Neural progenitor cell (in vitro differentiated cells): ENCODE results near the gene TBATA. TPM values are rescaled to one million over a fixed set of nuclear protein-coding genes. Genes with fewer than 3 reads are reported as not detected.

Experiments
- DNase-seq: peaks from one replicate; pipeline ENCODE4 v3.0.0-alpha.2; 2016; ENCODE audit warnings: low spot score
- H2AFZ ChIP-seq: fragments of 200-600 bp; sonication (generic); replicated peaks from 2 replicates; pipeline ENCODE4 v1.6.1; 2016; ENCODE audit warnings: antibody characterized with exemption
- H3F3A ChIP-seq: fragments of 200-600 bp; sonication (generic); 2 replicates; pipeline ENCODE4 v1.6.1; 2016; ENCODE audit warnings: antibody characterized with exemption, low read depth
- H3K27ac ChIP-seq: fragments of 200-600 bp; sonication (generic); 2 replicates; pipeline ENCODE4 v1.5.1; 2016; ENCODE audit warnings: mild to moderate bottlenecking
- H3K27me3 ChIP-seq: fragments of 200-600 bp; sonication (generic); 2 replicates; pipeline ENCODE4 v1.6.1; 2016; ENCODE audit warnings: mild to moderate bottlenecking, moderate library complexity
- H3K36me3 ChIP-seq: fragments of 200-600 bp; sonication (generic); 2 replicates; pipeline ENCODE4 v1.5.1; 2016
- H3K4me1 ChIP-seq: fragments of 200-600 bp; sonication (generic); 2 replicates; pipeline ENCODE4 v1.6.1; 2016; ENCODE audit warnings: mixed run types
- H3K4me2 ChIP-seq: fragments of 200-600 bp; sonication (generic); 2 replicates; pipeline ENCODE4 v1.6.1; 2016
- H3K4me3 ChIP-seq: fragments of 200-600 bp; sonication (generic); 2 replicates; pipeline ENCODE4 v1.5.1; 2016
- H3K79me2 ChIP-seq: fragments of 200-600 bp; sonication (generic); 2 replicates; pipeline ENCODE4 v1.6.1; 2016; ENCODE audit warnings: low read depth
- H3K9ac ChIP-seq: fragments of 200-600 bp; sonication (generic); 2 replicates; pipeline ENCODE4 v1.6.1; 2016
- H3K9me3 ChIP-seq: fragments of 200-600 bp; sonication (generic); 2 replicates; pipeline ENCODE4 v1.5.1; 2016; ENCODE audit warnings: low read depth
- H4K20me1 ChIP-seq: fragments of 200-600 bp; sonication (generic); 2 replicates; pipeline ENCODE4 v1.6.1; 2016; ENCODE audit warnings: low read depth
- H3K27ac Mint-ChIP-seq: 3 replicates; pipeline ENCODE4 v1.8.0; 2021; ENCODE audit warnings: mixed read lengths
- H3K27me3 Mint-ChIP-seq: 2 replicates; pipeline ENCODE4 v1.8.0; 2022; ENCODE audit warnings: low read depth, mild to moderate bottlenecking, inconsistent platforms, moderate library complexity, mixed read lengths; ENCODE audit not compliant: insufficient read depth
- H3K36me3 Mint-ChIP-seq: 3 replicates; pipeline ENCODE4 v1.8.0; 2021; ENCODE audit warnings: mixed read lengths
- H3K4me1 Mint-ChIP-seq: 3 replicates; pipeline ENCODE4 v1.8.0; 2021; ENCODE audit warnings: mixed read lengths
- H3K4me3 Mint-ChIP-seq: 3 replicates; pipeline ENCODE4 v1.8.0; 2021; ENCODE audit warnings: mild to moderate bottlenecking, moderate library complexity, mixed read lengths
- H3K9me3 Mint-ChIP-seq: 3 replicates; pipeline ENCODE4 v1.8.0; 2020; ENCODE audit warnings: mixed read lengths
- EZH2 ChIP-seq: fragments of 200-600 bp; sonication (generic); IDR thresholded peaks from 2 replicates; pipeline ENCODE4 v1.6.1; 2017; ENCODE audit warnings: antibody characterized with exemption, mild to moderate bottlenecking, moderate library complexity
- EZH2phosphoT487 ChIP-seq: fragments of 200-600 bp; sonication (generic); IDR thresholded peaks from 2 replicates; pipeline ENCODE4 v1.6.1; 2017; ENCODE audit warnings: antibody characterized with exemption
- total RNA-seq: library from RNA; depleted of rRNA; stranded (reverse); fragments of >200 nt; gene quantifications from 2 replicates; pipeline ENCODE4 v1.2.3, GENCODE V29; 2015; ENCODE audit warnings: low replicate concordance
- TF ChIP-seq, protein P1 (sequence below): fragments of 200-600 bp; sonication (generic); IDR thresholded peaks from 2 replicates; pipeline ENCODE4 v1.5.1; 2017; ENCODE audit warnings: antibody characterized with exemption, mild to moderate bottlenecking

Gene TBATA
- total RNA-seq, 1 donor from 2014 or later, result not detected

DNA sequence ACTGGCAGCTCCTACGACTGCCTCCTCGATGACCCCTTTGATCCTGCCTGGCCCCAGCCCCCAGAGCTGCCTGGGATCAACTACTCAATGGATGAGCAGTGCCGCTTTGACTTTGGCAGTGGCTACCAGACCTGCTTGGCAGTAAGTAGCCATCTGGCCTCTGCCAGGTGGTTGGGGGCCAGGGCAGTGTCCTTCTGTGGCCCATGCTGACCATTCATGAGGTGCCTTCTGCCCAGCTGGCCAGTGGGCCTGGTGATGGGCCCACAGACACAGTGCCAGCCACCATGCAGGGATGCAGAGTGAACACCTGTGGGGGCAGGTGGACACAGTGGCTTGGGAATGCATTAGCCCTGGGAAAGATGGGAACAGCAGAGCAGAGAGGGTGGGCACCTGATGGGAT lies 50.0 kb downstream of the TBATA start:
- H3K9me3 Mint-ChIP-seq, result no peaks in the 10 kb centered on the region
- Histone ChIP-seq H3K79me2 (no peaks in the 10 kb centered on the region), H3K4me3 (no peak overlapping the region), H3K36me3 (no peaks in the 10 kb centered on the region), H3K9ac (no peak overlapping the region), H3K9me3 (no peaks in the 10 kb centered on the region), H3K27ac (no peak overlapping the region), H2AFZ (no peak overlapping the region), H3K4me2 (no peak overlapping the region), H3F3A (no peaks in the 10 kb centered on the region), H3K27me3 (no peaks in the 10 kb centered on the region), H4K20me1 (no peaks in the 10 kb centered on the region), H3K4me1 (peaks cover 5% of the 10 kb centered on the region)
- no peak for DNase-seq
- no peaks in the 10 kb centered on the region for H3K36me3 Mint-ChIP-seq
- H3K4me3 Mint-ChIP-seq, result no peak overlapping the region
- peak overlapping the region; percentile 66 for H3K27ac Mint-ChIP-seq
- TF ChIP-seq EZH2, result no peak
- TF ChIP-seq, protein P1, sequence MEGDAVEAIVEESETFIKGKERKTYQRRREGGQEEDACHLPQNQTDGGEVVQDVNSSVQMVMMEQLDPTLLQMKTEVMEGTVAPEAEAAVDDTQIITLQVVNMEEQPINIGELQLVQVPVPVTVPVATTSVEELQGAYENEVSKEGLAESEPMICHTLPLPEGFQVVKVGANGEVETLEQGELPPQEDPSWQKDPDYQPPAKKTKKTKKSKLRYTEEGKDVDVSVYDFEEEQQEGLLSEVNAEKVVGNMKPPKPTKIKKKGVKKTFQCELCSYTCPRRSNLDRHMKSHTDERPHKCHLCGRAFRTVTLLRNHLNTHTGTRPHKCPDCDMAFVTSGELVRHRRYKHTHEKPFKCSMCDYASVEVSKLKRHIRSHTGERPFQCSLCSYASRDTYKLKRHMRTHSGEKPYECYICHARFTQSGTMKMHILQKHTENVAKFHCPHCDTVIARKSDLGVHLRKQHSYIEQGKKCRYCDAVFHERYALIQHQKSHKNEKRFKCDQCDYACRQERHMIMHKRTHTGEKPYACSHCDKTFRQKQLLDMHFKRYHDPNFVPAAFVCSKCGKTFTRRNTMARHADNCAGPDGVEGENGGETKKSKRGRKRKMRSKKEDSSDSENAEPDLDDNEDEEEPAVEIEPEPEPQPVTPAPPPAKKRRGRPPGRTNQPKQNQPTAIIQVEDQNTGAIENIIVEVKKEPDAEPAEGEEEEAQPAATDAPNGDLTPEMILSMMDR, result no peak
- TF ChIP-seq EZH2phosphoT487, result no peak
- peaks cover 4% of the 10 kb centered on the region for H3K27me3 Mint-ChIP-seq
- H3K4me1 Mint-ChIP-seq, result peaks cover 17% of the 10 kb centered on the region

DNA sequence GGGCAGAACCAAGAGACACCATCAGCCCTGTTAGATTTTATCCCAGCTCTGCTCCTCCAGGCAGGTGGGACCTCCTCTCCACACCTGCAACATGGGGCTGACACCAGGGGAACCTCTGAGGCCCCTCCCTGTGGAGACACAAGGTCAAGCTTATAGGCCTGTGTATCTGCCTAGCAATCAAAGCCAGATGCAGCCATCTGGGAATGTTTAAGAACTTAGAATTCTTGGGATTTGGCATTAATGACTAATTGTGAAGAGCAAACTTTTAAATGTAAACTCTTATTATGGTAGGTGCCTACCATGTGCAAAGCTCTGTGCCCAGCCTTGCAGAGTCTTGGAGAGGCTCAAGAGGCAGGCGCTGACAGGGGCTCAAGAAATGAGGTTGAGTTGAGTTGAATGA lies 52.1 kb downstream of the TBATA start:
- H3K36me3 ChIP-seq, result no peaks in the 10 kb centered on the region
- H3K9me3 ChIP-seq, result no peaks in the 10 kb centered on the region
- H3F3A ChIP-seq, result no peaks in the 10 kb centered on the region
- no peak overlapping the region for H3K4me2 ChIP-seq
- no peaks in the 10 kb centered on the region for H3K27me3 ChIP-seq
- no peak for DNase-seq
- Mint-ChIP-seq H3K27me3 (peaks cover 2% of the 10 kb centered on the region), H3K27ac (no peak overlapping the region), H3K4me3 (no peak overlapping the region), H3K4me1 (peaks cover 9% of the 10 kb centered on the region), H3K9me3 (no peaks in the 10 kb centered on the region), H3K36me3 (no peaks in the 10 kb centered on the region)
- H3K4me1 ChIP-seq, result peaks cover 5% of the 10 kb centered on the region
- H3K4me3 ChIP-seq, result no peak overlapping the region
- TF ChIP-seq, protein P1, result no peak
- TF ChIP-seq EZH2, result no peak
- no peak for TF ChIP-seq EZH2phosphoT487
- no peaks in the 10 kb centered on the region for H4K20me1 ChIP-seq
- H3K27ac ChIP-seq, result no peak overlapping the region
- no peaks in the 10 kb centered on the region for H3K79me2 ChIP-seq
- no peak overlapping the region for H3K9ac ChIP-seq
- H2AFZ ChIP-seq, result no peak overlapping the region

DNA sequence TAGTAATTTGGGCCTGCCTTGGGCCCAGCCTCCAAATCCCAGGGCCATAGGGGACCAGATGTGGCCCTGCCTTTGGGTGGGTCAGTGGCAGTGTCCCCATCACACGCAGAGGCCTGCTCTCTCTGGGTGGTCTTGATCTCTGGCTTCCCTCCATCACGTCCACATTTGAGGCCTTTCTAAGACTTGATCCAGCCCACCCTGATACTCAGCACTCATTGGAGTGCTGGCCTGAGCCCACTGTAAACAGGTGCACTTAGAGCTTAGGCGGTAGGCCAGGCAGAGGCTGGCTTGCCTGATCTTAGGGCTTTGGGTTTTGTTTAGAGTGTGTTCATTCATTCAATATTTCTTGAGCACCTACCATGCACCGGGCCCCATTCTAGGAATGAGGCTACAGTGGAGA lies 52.6 kb downstream of the TBATA start:
- no peak for DNase-seq
- no peak overlapping the region for H3K4me3 Mint-ChIP-seq
- peaks cover 7% of the 10 kb centered on the region for H3K4me1 Mint-ChIP-seq
- H3K36me3 Mint-ChIP-seq, result no peaks in the 10 kb centered on the region
- H3K27ac Mint-ChIP-seq, result no peak overlapping the region
- H4K20me1 ChIP-seq, result no peaks in the 10 kb centered on the region
- TF ChIP-seq, protein P1, result no peak
- TF ChIP-seq EZH2 (no peak), EZH2phosphoT487 (no peak)
- H3K9ac ChIP-seq, result no peak overlapping the region
- no peak overlapping the region for H3K4me3 ChIP-seq
- no peaks in the 10 kb centered on the region for H3F3A ChIP-seq
- no peak overlapping the region for H3K4me2 ChIP-seq
- H3K79me2 ChIP-seq, result no peaks in the 10 kb centered on the region
- no peaks in the 10 kb centered on the region for H3K36me3 ChIP-seq
- H3K27me3 ChIP-seq, result no peaks in the 10 kb centered on the region
- H3K27ac ChIP-seq, result no peak overlapping the region
- H3K4me1 ChIP-seq, result peaks cover 5% of the 10 kb centered on the region
- H3K9me3 Mint-ChIP-seq, result no peaks in the 10 kb centered on the region
- no peaks in the 10 kb centered on the region for H3K9me3 ChIP-seq
- H3K27me3 Mint-ChIP-seq, result peaks cover 2% of the 10 kb centered on the region
- no peak overlapping the region for H2AFZ ChIP-seq
